HUES64 (cell line): Measurements from ENCODE around the gene OPCML.

Experiments used
- H3K27ac ChIP-seq: 2 replicates; pipeline ENCODE4 v1.7.0; 2013; ENCODE audit warnings: low read depth, low read length, inconsistent platforms
- H3K27me3 ChIP-seq: 2 replicates; pipeline ENCODE4 v1.6.1; 2013; ENCODE audit warnings: mild to moderate bottlenecking, low read length; ENCODE audit not compliant: insufficient read depth
- H3K36me3 ChIP-seq: 2 replicates; pipeline ENCODE4 v1.6.1; 2013; ENCODE audit warnings: mild to moderate bottlenecking, low read length; ENCODE audit not compliant: insufficient read depth
- H3K4me1 ChIP-seq: 2 replicates; pipeline ENCODE4 v1.6.1; 2013; ENCODE audit warnings: mild to moderate bottlenecking, low read length, moderate library complexity; ENCODE audit not compliant: insufficient read depth
- H3K4me3 ChIP-seq: 2 replicates; pipeline ENCODE4 v1.5.1; 2013; ENCODE audit warnings: mild to moderate bottlenecking, low read length, moderate library complexity
- H3K9ac ChIP-seq: 2 replicates; pipeline ENCODE4 v1.6.1; 2013; ENCODE audit warnings: mild to moderate bottlenecking, low read depth, low read length
- H3K9me3 ChIP-seq: 2 replicates; pipeline ENCODE4 v1.6.1; 2013; ENCODE audit warnings: low read depth, low read length; ENCODE audit not compliant: insufficient read depth
- WGBS: fragments of 150-250, 120-280 bp; methylation state at CpG from one replicate; pipeline ENCODE4 v1.1.7; 2013; ENCODE audit warnings: missing lambda C conversion rate; 5-methylcytosine and 5-hydroxymethylcytosine counted together

The OPCML gene

GRCh38 chr11:133024301-133024700 lies 508.0 kb downstream of the OPCML start:
- peaks cover 7% of the 10 kb centered on the region; the same call in 1 of the 2 replicates for H3K4me1 ChIP-seq
- H3K9me3 ChIP-seq = no peaks in the 10 kb centered on the region
- no peak overlapping the region for H3K4me3 ChIP-seq
- WGBS = 87% methylated on average over 5 of the region's 5 CpGs
- no peaks in the 10 kb centered on the region for H3K27me3 ChIP-seq
- H3K27ac ChIP-seq = no peak overlapping the region
- H3K9ac ChIP-seq = no peak overlapping the region
- H3K36me3 ChIP-seq = no peaks in the 10 kb centered on the region

DNA sequence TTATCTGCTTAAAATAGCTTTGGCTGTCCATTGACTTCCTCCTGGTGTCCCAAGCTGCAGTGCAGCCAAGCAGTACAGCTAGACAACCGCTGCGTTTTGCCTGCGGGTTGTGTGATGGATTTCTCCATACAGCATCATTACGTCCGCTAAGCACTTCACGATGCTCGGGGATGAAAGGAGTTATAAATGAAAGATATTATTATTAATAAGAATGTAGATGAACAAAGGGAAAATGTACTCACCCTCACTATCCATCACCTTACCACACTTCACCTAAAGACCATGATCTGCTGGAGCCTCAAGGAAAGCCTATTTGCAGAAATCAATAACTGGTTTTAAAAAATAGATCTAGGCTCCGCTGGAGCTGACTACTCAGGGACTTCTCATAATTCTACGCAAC lies 509.1 kb downstream of the OPCML start:
- Histone ChIP-seq H3K27ac (no peak overlapping the region), H3K27me3 (no peaks in the 10 kb centered on the region), H3K4me1 (no peaks in the 10 kb centered on the region), H3K4me3 (no peak overlapping the region), H3K36me3 (no peaks in the 10 kb centered on the region), H3K9ac (no peak overlapping the region), H3K9me3 (no peaks in the 10 kb centered on the region)
- whole genome bisulfite sequencing = 95% methylated on average over 8 of the region's 9 CpGs

- Histone ChIP-seq H3K36me3 (no peaks in the 10 kb centered on the region), H3K9ac (no peak overlapping the region), H3K9me3 (no peaks in the 10 kb centered on the region), H3K4me3 (no peak overlapping the region), H3K27me3 (no peaks in the 10 kb centered on the region), H3K4me1 (no peaks in the 10 kb centered on the region), H3K27ac (no peak overlapping the region)
- 85% methylated on average over 7 of the region's 7 CpGs for WGBS
Measured at GRCh38 chr11:133021553-133021952, 510.7 kb downstream of the OPCML start.

GRCh38 chr11:133020372-133020714 lies 512.0 kb downstream of the OPCML start:
- 93% methylated on average over 1 of the region's 1 CpG for WGBS
- Histone ChIP-seq H3K9ac (no peak overlapping the region), H3K27ac (no peak overlapping the region), H3K4me3 (no peak overlapping the region), H3K36me3 (no peaks in the 10 kb centered on the region), H3K27me3 (no peaks in the 10 kb centered on the region), H3K9me3 (no peaks in the 10 kb centered on the region), H3K4me1 (no peaks in the 10 kb centered on the region)

DNA sequence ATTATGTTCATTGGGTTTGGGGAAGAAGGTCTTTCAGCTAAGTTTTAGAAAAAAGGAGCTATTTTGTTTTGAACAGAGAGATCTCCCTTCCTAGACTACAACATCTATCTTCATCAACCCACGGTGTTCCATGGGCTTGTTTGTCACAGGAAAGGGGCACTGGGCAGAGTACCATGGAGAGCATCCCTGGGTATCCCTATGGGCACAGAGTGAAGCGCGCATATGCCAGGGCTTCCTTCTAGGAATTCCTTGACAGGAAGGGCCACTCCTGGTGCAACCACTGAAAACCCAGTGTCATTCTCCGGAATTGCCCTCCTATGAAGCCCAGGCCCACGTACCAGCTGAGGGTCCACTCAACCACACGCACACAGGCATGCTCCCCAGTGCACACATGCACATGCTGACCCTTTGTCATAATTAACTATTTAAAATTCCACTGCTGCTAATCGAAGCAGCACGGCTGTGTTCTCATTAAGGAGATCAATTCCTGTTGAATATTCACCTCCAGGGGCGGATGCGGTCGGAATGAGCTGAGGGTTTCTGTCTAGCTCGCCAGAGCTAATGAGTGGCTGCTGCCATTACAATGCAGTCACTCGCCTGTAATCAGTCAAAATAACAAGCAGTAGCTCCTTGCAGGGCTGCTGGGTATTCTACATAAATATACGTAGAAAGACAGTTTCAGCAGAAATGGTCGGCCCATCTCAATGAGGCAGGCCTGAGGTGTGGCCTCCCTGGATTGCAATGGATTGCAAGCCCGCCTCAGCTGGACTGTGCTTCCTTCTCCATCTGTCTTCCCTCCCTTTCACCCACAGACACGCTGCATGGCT lies 512.5 kb downstream of the OPCML start:
- Histone ChIP-seq H3K36me3 (no peaks in the 10 kb centered on the region), H3K9me3 (no peaks in the 10 kb centered on the region), H3K27ac (no peak overlapping the region), H3K27me3 (no peaks in the 10 kb centered on the region), H3K9ac (no peak overlapping the region), H3K4me1 (no peaks in the 10 kb centered on the region), H3K4me3 (no peak overlapping the region)
- 91% methylated on average over 17 of the region's 17 CpGs for WGBS

DNA sequence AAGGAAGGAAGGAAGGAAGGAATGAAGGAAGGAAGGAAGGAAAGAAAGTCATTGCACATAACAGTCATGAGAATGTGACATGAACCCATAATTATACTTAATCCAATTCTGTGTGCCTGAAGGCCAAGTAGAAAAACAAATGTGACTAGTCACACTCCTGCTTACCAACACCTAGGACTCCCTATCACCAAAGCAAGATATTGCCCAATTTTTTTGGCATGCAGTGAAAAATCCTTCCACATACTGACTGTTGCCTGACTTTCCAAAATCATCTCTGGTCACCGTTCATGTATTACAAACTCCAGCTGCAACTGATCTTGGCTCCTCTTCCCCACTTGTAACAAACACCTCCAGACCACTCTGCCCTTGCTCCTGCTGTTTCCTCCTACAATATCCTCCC lies 516.8 kb downstream of the OPCML start:
- no peak overlapping the region for H3K27ac ChIP-seq
- no peaks in the 10 kb centered on the region for H3K9me3 ChIP-seq
- H3K9ac ChIP-seq = no peak overlapping the region
- H3K27me3 ChIP-seq = no peaks in the 10 kb centered on the region
- no peaks in the 10 kb centered on the region for H3K4me1 ChIP-seq
- no peaks in the 10 kb centered on the region for H3K36me3 ChIP-seq
- WGBS = 92% methylated on average over 1 of the region's 1 CpG
- no peak overlapping the region for H3K4me3 ChIP-seq

DNA sequence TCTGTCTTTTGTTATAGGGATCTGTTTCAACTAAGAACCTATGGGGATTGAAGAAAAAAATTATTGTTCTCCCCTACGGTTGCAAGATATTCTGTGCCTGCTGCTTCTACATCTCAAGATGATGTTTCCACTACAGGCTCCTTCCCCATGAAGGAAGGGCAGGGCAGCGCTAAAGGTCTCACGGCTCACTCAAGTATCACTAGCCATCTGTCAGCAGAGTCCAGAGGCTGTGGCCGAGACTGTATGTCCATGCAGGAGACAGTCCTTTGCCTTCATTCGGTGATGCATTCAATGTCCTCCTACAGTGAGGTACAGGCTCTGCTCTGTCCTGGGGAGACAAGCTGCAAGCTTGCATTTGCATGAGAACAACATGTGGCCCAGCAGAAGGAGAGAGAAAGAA lies 518.0 kb downstream of the OPCML start:
- Histone ChIP-seq H3K27ac (no peak overlapping the region), H3K27me3 (no peaks in the 10 kb centered on the region), H3K4me3 (no peak overlapping the region), H3K9me3 (no peaks in the 10 kb centered on the region), H3K9ac (no peak overlapping the region), H3K36me3 (no peaks in the 10 kb centered on the region), H3K4me1 (no peaks in the 10 kb centered on the region)
- WGBS = 87% methylated on average over 5 of the region's 5 CpGs

DNA sequence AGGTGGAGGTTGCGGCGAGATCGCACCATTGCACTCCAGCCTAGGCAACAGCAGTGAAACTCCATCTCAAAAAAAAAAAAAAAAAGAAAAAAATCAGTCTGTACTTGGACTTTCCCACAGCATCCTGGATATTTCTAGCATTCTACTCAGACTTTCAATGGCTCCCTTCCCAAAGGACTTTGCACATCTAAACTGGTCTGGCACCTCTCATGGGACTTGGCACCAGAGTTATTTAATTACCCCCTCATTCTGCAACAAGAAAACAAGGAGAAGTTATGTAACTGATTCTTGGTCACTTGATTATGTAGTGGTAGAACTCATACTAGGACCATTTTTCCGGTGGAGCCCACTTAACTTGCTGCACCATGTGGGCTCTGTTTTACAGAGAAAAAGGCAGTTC lies 519.5 kb downstream of the OPCML start:
- no peak overlapping the region for H3K27ac ChIP-seq
- H3K4me1 ChIP-seq = no peaks in the 10 kb centered on the region
- 95% methylated on average over 4 of the region's 4 CpGs for WGBS
- no peaks in the 10 kb centered on the region for H3K27me3 ChIP-seq
- no peak overlapping the region for H3K9ac ChIP-seq
- no peaks in the 10 kb centered on the region for H3K36me3 ChIP-seq
- H3K4me3 ChIP-seq = no peak overlapping the region
- no peaks in the 10 kb centered on the region for H3K9me3 ChIP-seq

- 82% methylated on average over 2 of the region's 2 CpGs for WGBS
- no peak overlapping the region for H3K4me3 ChIP-seq
- H3K27me3 ChIP-seq = no peaks in the 10 kb centered on the region
- peaks cover 5% of the 10 kb centered on the region; the same call in 1 of the 2 replicates for H3K9me3 ChIP-seq
- no peak overlapping the region for H3K9ac ChIP-seq
- no peak overlapping the region for H3K27ac ChIP-seq
- H3K4me1 ChIP-seq = no peaks in the 10 kb centered on the region
- H3K36me3 ChIP-seq = no peaks in the 10 kb centered on the region
Measured at GRCh38 chr11:133011604-133012003, 520.7 kb downstream of the OPCML start.

GRCh38 chr11:133007027-133007584 lies 525.2 kb downstream of the OPCML start:
- Histone ChIP-seq H3K4me3 (no peak overlapping the region), H3K27me3 (no peaks in the 10 kb centered on the region), H3K27ac (no peak overlapping the region), H3K4me1 (no peaks in the 10 kb centered on the region), H3K36me3 (no peaks in the 10 kb centered on the region), H3K9me3 (peaks cover 18% of the 10 kb centered on the region), H3K9ac (no peak overlapping the region)
- 83% methylated on average over 2 of the region's 2 CpGs for WGBS

DNA sequence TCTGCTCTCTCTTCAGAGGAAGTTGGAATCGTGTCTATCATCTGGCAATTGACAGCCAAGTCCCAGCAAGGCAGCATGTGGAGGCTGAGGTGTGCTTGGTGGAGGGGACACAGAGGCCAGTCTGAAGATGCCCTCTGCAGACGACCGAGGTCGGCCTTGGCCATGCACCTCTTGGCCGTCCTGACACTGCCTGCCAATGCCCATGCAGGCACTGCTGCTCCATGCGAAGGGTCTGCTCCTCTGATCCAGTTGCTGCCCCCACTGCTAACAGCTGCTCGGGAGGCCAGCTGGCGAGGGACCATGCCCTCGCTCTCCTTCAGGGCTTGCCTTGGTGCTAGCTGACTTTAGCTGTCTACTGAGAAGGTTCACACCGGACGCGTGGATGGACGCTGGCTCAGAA lies 527.9 kb downstream of the OPCML start:
- H3K4me3 ChIP-seq = no peak overlapping the region
- no peaks in the 10 kb centered on the region for H3K27me3 ChIP-seq
- H3K27ac ChIP-seq = no peak overlapping the region
- H3K9ac ChIP-seq = no peak overlapping the region
- H3K36me3 ChIP-seq = no peaks in the 10 kb centered on the region
- WGBS = 95% methylated on average over 13 of the region's 13 CpGs
- H3K9me3 ChIP-seq = peaks cover 18% of the 10 kb centered on the region
- H3K4me1 ChIP-seq = peaks cover 6% of the 10 kb centered on the region
